HG03460 (cell line): ENCODE measurements around the gene MVK.

Experiments used
- ATAC-seq: cut with Tn5 transposase; IDR thresholded peaks from one replicate; pipeline ENCODE4 v1.9.1; 2021; ENCODE audit not compliant: unreplicated experiment

Gene MVK

DNA sequence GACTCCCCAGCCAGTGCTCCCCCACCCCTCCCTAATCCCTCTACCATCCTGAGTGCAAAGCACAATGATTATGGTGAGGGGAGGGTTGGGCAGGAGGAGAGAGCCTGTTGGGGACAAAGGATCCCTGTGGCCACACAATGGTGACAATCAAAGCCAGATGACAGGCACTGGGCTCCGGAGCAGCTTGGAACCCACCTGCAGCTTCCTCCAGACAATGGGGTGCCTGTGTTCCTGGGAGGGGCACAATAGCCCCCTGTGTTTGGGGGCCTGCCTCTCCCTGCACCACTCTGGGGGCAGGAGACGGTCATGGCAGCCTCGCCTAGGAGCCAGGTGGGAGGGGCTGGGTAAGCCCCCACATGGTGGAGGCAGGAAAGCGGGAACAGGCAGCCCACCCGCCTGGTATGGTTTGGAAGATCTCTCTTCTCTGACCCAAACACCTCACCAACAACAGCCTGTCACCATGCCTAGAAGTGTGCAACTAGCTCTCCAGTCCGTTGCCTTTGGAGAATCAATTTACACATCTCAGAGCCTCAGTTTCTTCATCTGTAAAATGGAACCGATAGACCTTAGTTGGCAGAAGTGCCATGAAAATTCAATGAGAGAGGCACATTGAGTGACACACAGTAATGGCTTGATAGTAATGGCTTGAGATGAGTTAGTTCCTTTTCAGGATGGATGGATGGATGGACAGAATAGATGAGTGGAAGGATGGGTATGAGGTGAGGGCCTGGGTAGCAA, 53.0 kb downstream of the MVK start:
- ATAC-seq: no peak

- ATAC-seq: no peak
Measured at GRCh38 chr12:109627633-109628032, 54.0 kb downstream of the MVK start.

- ATAC-seq: no peak
Measured at GRCh38 chr12:109630107-109630506, 56.5 kb downstream of the MVK start.

DNA sequence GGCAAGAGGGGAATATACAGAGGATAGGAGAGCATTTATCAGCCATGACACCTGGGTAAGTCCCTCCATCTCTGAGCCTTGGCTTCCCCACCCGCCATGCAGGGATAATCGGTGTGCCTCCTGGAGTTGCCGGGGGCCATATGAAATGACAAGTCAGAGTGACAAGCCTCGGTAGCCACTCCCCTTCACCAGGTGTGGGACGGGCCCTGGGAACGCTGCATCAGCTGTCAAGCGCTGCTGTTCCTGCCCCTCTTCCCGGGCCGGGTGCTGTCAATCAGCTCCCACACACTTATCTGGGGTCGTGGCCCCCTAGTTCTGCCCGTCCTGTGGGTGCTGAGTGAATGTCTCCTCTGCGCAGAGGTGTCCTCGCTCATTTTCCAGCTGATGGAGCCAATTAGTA, 57.2 kb downstream of the MVK start:
- no peak for ATAC-seq

- ATAC-seq: no peak
Measured at GRCh38 chr12:109631302-109631701, 57.7 kb downstream of the MVK start.

- ATAC-seq: no peak
Measured at GRCh38 chr12:109631751-109632150, 58.2 kb downstream of the MVK start.

DNA sequence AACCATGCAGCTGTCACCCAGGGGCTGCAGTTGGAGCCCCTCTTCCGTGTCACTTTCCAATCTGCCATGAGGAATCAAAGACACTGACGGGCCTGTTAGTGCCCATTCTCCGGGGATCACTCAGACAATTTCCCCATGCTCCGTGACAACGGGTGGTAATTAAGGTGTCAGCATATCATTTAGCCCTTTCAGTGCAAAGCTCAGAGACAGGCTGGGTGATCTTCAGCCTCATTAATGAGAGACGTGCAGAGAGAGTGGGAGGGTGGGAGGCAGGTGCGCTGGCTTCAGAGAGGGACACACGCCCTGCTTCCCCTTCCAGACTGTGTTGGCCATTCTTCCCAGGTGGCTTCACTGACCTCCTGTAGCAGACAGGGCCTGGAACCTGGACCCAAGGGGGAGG, 58.7 kb downstream of the MVK start:
- ATAC-seq: no peak

DNA sequence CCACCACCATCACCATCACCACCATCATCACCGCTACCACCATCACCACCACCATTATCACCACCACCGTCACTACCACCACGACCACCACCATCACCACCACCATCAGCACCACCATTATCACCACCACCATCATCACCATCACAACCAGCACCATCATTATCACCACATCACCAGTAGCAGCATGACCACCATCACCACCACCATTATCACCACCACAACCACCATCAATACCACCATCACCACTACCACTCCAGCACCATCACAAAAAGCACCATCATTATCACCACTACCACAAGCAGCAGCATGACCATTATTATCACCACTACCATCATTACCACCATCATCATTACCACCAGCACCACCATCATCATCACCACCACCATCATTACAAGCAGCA, 62.1 kb downstream of the MVK start:
- ATAC-seq: no peak

GRCh38 chr12:109637348-109637747, 63.8 kb downstream of the MVK start:
- ATAC-seq: no peak

GRCh38 chr12:109637996-109638395, 64.4 kb downstream of the MVK start:
- no peak for ATAC-seq

DNA sequence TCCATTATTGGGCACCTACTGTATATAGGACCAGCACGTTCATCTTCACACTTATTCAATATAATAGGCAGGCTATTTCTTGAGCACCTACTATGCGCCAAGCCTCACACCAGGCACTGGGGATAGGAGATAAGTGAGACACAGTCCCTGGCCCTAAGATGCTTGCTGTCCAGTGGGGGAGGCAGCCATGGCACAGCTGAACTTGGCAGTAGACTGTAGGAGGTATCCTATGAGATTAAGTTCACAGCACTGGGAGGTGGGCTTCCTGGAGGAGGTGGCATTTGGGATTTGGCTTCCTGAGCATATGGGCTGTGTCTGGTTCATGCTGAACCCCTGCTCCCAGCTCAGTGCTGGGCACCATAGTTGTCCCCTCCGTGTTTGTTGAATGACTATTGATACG, 65.1 kb downstream of the MVK start:
- ATAC-seq: no peak

GRCh38 chr12:109639151-109639872, 65.7 kb downstream of the MVK start:
- no peak for ATAC-seq

DNA sequence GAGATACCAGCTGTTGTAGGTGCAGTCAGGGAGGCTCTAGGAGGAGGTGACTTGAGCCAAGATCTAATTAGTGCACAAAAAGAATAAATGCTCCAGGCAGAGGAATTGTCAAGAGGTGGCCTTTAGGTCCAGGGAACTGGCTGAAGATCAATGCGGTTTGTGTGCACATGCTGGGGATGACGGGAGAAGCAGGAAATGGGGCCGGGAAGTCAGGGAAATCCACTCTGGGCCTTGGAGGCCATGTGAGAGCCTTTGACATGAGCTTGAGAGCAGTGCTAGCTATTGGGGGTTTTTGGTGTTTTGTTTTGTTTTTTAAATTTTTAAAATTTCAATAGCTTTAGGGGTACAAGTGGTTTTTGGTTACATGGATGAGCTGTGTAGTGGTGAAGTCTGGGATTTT, 67.4 kb downstream of the MVK start:
- ATAC-seq: no peak

DNA sequence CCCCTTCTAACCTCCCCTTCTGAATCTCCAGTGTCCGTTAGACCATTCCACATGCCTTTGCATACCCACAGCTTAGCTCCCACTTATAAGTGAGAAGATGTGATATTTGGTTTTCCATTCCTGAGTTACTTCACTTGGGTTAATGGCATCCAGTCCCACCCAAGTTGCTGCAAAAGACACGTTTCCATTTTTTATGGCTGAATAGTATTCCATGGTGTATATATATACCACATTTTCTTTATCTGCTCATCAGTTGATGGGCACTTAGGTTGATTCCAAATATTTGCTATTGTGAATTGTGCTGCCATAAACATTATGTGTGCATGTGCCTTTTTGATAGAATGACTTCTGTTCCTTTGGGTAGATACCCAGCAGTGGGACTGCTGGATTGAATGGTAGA, 67.8 kb downstream of the MVK start:
- no peak for ATAC-seq

DNA sequence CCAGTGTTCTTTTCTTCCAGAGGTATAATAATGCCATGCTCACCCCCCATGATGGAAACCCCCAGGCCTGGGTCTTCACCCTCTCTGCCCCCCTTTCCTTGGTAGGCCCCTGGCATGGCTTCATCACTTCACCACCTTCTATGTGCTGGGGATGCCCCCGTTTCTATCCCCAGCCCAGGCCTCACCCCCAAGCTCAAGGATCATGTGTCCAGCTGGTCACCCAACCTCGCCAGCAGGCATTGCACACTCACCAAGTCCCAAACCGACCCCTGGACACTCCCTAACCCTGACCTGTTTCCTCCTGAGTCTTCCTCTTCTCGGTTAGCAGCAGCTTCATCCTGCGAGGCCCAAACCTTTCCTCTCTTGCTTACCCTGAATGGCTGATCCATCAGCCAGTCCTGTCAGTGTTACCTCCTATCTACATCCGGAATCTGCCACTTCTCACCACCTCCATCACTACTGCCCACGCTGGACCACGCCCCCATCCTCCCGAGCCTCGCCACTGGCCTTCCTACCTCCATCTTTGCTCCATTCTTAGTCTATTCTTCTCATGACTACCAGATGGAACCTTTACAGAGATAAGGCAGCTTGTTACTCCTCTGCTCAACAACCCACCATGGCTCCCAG, 69.0 kb downstream of the MVK start:
- ATAC-seq: no peak

- ATAC-seq: no peak
Measured at GRCh38 chr12:109645194-109645593, 71.6 kb downstream of the MVK start.

DNA sequence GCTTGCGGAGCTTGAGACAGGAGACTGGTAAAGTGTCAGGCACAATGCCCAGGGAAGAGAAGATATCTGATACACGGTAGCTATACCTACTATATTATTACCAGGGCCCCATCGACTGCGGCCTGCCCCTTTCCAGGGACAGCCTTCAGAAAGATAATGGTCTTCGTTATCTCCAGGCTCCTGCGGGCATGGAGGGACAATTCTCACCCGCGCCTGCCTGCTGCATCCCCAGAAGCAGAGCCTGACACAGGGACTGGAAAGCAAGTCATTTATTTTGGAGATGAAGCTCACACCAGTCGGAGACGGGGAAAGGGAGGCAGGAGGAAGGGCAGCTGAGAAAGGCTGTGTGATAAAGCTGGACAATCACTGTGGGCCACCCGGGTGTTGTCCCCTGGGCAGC, 72.1 kb downstream of the MVK start:
- no peak for ATAC-seq
